HL-60 (cell line): ENCODE results near the gene BABAM1.

ENCODE experiments used
- DNase-seq, 2 experiments: peaks; one replicate each; pipeline ENCODE4 v3.0.0-alpha.2; 2010 to 2020; ENCODE audit warnings: low read depth in 1 of 2, low spot score in 1 of 2
- H3K27ac ChIP-seq: fragments of 250-450 bp; sonication (Bioruptor Pico); replicated peaks from 2 replicates; pipeline ENCODE4 v1.5.1; 2020; ENCODE audit warnings: mild to moderate bottlenecking, moderate library complexity
- H3K27me3 ChIP-seq: fragments of 250-450 bp; sonication (Bioruptor Pico); 2 replicates; pipeline ENCODE4 v1.5.1; 2021; ENCODE audit warnings: mild to moderate bottlenecking, moderate library complexity; ENCODE audit not compliant: insufficient read depth, poor library complexity, severe bottlenecking
- H3K4me3 ChIP-seq: replicated peaks from 2 replicates; pipeline ENCODE4 v1.5.1; 2011; ENCODE audit warnings: mild to moderate bottlenecking, control low read depth, low read length; ENCODE audit not compliant: insufficient read depth
- GABPA ChIP-seq: IDR thresholded peaks from 2 replicates; pipeline ENCODE4 v1.6.1; 2012; ENCODE audit warnings: low read depth
- POLR2AphosphoS5 ChIP-seq: IDR thresholded peaks from 2 replicates; pipeline ENCODE4 v1.6.1; 2012; ENCODE audit warnings: low read depth
- REST ChIP-seq: IDR thresholded peaks from 2 replicates; pipeline ENCODE4 v1.6.1; 2012; ENCODE audit warnings: low read depth; ENCODE audit not compliant: insufficient replicate concordance
- SPI1 ChIP-seq: IDR thresholded peaks from 2 replicates; pipeline ENCODE4 v1.6.1; 2012; ENCODE audit warnings: low read depth, mild to moderate bottlenecking, borderline replicate concordance
- long read RNA-seq: library from polyadenylated mRNA; unstranded; transcript quantifications from one replicate; pipeline ENCODE4 v2.0.0, GENCODE V29; 2020
- TF ChIP-seq, protein P1 (sequence below): IDR thresholded peaks from one replicate; pipeline ENCODE4 v1.5.1; 2011; ENCODE audit warnings: low read length, control low read depth, inconsistent platforms; ENCODE audit not compliant: insufficient read depth

Gene BABAM1
- long read RNA-seq, transcript BABAM1-213 (9 exons, 1,366 nt) = minor isoform, 29 of 619 reads
- long read RNA-seq, transcript BABAM1-208 (9 exons, 1,470 nt) = major isoform, 296 of 619 reads
- long read RNA-seq, transcript BABAM1-202 (6 exons, 930 nt) = minor isoform, 9 of 619 reads
- long read RNA-seq, transcript BABAM1-201 (9 exons, 1,472 nt) = minor isoform, 127 of 619 reads
- long read RNA-seq, partial matches to known transcripts = 24 of 619 reads
- long read RNA-seq, other reads (novel, unspliced or antisense) = 131 of 619 reads

DNA sequence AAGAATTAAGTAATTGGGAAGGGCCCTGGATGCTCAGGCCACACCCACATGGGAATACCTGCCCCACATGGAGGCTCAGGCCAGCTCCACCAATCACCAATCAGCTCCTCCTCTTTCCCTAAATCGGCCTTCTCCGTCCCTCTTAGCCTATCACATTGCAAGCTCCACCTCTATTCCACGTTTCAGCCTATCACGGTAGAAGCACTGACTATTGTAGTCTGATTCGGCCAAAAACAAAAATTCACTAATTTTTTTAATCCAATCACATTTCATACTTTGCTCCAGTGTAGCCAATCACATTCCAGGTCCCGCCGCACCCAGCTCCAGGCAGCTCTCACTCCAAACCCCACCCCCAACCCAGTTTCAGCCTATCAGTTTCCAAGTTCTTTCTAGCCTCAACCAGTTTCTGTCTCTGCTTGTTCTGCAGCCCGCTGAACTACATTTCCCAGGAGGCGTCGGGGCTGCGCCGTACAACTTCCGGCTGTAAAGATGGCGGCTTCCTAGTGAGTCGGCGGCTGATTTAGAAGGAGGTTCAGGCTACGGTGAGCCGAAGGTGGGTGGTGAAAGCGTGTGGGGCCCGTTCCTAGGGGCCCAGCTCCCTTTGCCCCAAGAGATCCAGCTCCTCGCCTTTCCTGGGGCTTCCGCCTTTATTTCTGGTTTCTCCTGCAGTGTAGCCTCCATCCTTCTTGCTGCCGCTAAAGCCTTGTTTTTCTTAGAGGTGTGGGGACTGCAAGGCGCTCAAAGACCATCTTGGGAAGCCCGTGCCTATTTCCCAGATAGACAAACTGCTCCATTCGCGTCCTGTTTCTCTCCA, at the start of gene BABAM1:
Gene BABAM1, plus strand, starts transcription at position 469 of the 814 bp plus-strand sequence. CDS start 1,364 bp downstream, outside the sequence.
- peak within 1 kb of the TSS; percentile 89 for H3K4me3 ChIP-seq
- peak within 1 kb of the TSS; percentile 70 for H3K27ac ChIP-seq
- peak; percentile 41 for TF ChIP-seq REST
- peak; percentile 68; the same call in 1 of the 2 replicates for TF ChIP-seq POLR2AphosphoS5
- TF ChIP-seq, protein P1, sequence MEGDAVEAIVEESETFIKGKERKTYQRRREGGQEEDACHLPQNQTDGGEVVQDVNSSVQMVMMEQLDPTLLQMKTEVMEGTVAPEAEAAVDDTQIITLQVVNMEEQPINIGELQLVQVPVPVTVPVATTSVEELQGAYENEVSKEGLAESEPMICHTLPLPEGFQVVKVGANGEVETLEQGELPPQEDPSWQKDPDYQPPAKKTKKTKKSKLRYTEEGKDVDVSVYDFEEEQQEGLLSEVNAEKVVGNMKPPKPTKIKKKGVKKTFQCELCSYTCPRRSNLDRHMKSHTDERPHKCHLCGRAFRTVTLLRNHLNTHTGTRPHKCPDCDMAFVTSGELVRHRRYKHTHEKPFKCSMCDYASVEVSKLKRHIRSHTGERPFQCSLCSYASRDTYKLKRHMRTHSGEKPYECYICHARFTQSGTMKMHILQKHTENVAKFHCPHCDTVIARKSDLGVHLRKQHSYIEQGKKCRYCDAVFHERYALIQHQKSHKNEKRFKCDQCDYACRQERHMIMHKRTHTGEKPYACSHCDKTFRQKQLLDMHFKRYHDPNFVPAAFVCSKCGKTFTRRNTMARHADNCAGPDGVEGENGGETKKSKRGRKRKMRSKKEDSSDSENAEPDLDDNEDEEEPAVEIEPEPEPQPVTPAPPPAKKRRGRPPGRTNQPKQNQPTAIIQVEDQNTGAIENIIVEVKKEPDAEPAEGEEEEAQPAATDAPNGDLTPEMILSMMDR = no peak
- TF ChIP-seq SPI1 = no peak
- TF ChIP-seq GABPA = peak; percentile 91
- DNase-seq = peak; percentile 98 to 99
- no peaks in the 10 kb centered on the region for H3K27me3 ChIP-seq

DNA sequence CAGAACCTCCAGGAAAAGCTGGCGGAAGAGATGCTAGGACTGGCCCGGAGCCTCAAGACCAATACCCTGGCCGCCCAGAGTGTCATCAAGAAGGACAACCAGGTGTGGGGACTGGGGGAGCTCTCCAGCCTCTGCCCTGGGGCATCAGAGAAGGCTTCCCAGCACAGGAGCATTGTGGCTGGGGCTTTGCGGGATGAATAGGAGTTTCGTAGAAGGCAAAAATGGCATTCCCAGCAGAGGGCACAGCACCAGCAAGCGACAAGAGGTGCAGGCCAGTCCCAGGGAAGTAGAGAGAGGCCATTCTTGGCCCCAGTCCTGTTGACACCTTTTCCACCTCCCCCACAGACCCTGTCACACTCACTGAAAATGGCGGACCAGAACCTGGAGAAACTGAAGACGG, 48.0 kb upstream of the BABAM1 start:
- H3K4me3 ChIP-seq = no peak overlapping the region
- no peak for DNase-seq
- TF ChIP-seq GABPA (no peak), REST (no peak), SPI1 (no peak), POLR2AphosphoS5 (no peak)
- TF ChIP-seq, protein P1 = no peak

GRCh38 chr19:17220207-17220758, 47.0 kb upstream of the BABAM1 start:
- H3K27ac ChIP-seq = no peak overlapping the region
- H3K27me3 ChIP-seq = no peaks in the 10 kb centered on the region
- no peak for DNase-seq
- no peak overlapping the region for H3K4me3 ChIP-seq
- no peak for TF ChIP-seq REST
- no peak for TF ChIP-seq GABPA
- no peak; the same call in 1 of the 2 replicates for TF ChIP-seq POLR2AphosphoS5
- no peak for TF ChIP-seq SPI1
- TF ChIP-seq, protein P1 = no peak

More for the DNA sequence above, 48.0 kb upstream of the BABAM1 start:
- H3K27me3 ChIP-seq = no peaks in the 10 kb centered on the region
- H3K27ac ChIP-seq = no peak overlapping the region
